ENCODE results near the gene HMGCL. TPM values are rescaled to one million over a fixed set of nuclear protein-coding genes. Genes with fewer than 3 reads are reported as not detected.

HMGCL gene
- total RNA-seq, 2 donors from 2014 or later = 18.9 to 21.1 TPM

DNA sequence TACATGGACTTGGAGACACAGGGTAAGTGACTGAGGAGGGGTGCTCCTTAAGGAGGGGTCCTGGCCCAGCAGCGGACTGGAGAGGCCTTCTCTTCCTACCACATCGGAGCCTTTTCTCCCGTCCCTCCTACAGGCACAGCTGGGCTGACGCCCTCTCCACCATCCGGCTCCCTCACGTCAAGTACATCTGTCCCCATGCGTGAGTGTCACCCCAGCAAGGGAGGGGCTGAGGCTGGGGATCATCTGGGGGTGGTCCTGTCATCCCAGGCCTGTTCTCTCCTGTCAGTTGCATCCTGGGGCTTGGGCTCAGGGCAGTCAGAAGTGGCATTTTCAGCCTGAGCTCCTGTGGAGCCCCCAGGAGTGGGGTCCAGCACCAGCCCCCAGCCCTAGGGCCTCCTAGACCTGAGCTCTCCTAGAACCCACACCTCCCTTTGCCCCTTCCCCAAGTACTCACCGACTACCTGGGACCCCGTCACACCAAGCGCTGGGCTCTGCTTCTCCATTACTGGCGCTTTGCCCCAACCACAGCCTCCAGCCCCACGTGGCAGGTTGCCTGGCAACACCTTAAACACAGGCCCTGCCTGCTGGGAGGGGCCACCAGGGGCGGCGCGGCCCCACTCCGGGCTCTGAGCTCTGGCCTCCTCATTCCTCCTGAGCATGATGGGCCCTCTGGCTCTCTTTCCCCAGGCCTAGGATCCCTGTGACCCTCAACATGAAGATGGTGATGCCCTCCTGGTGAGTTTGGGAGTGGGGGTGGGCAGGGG, 32.0 kb downstream of the HMGCL start:
- Histone ChIP-seq H3K4me3 (no peak overlapping the region), H3K9me3 (no peaks in the 10 kb centered on the region), H3K36me3 (replicated peaks in 1 of 2; ENCODE audit: insufficient read depth in 1 of 2, low read depth in 2 of 2) (no peaks in the 10 kb centered on the region), H3K27me3 (no peaks in the 10 kb centered on the region), H3K27ac (peak overlapping the region in 1 of 4 donors; percentile 6), H3K4me1 (peaks cover 37% of the 10 kb centered on the region)
- DNase-seq = peak; percentile 44 to 82 (median 59)
- intact Hi-C loops (cut with DNase I) = no loop called here
- TF ChIP-seq POLR2A (IDR thresholded peaks at IDR 0.05) = no peak
- TF ChIP-seq, protein P1, sequence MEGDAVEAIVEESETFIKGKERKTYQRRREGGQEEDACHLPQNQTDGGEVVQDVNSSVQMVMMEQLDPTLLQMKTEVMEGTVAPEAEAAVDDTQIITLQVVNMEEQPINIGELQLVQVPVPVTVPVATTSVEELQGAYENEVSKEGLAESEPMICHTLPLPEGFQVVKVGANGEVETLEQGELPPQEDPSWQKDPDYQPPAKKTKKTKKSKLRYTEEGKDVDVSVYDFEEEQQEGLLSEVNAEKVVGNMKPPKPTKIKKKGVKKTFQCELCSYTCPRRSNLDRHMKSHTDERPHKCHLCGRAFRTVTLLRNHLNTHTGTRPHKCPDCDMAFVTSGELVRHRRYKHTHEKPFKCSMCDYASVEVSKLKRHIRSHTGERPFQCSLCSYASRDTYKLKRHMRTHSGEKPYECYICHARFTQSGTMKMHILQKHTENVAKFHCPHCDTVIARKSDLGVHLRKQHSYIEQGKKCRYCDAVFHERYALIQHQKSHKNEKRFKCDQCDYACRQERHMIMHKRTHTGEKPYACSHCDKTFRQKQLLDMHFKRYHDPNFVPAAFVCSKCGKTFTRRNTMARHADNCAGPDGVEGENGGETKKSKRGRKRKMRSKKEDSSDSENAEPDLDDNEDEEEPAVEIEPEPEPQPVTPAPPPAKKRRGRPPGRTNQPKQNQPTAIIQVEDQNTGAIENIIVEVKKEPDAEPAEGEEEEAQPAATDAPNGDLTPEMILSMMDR (IDR thresholded peaks at IDR 0.05) = no peak
- 52 to 90% methylated on average over 7 to 16 of the region's 16 CpGs for WGBS, 2 donors
- ATAC-seq = no peak

DNA sequence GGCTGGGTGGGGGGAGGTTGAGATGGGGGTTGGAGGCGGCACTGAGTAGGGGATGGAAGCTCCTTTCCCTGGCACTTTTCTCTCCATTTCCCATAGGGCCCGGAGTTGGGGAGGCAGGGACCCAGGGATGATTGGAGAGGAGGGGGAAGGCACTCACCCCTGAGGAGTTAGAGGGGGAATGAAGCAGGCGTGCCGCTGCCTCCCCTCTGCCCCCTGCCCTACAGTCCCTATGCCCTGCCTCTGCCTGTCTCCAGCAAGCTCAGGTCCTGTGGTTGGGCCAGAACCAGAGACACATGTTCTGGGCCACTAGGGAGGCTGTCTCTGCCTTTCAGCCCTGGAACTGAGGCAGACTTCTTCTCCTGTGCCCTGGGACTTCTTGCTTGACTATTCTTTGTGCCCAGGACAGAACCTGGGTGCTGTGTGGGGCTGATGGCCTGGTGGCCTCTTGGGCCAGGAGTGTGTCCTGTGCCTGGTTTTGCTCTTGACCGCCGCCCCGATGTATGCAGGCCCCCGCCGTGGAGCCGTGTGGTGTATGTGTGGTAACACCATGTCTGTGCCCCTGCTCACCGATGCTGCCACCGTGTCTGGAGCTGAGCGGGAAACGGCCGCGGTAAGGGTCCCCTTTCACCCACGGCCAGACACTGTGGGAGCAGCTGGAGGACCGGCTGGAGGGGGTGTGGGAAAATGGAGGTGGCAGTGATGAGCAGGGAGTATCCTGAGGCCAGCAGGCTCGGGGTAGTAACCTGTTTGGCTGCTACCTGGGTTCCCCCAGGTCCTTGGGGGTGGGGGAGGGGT, 32.9 kb downstream of the HMGCL start:
- DNase-seq = no peak
- ATAC-seq = no peak
- no peak overlapping the region for H3K4me3 ChIP-seq
- TF ChIP-seq, protein P1 (IDR thresholded peaks at IDR 0.05) = no peak
- no peak for TF ChIP-seq POLR2A (IDR thresholded peaks at IDR 0.05)
- no peaks in the 10 kb centered on the region for H3K36me3 ChIP-seq (replicated peaks in 1 of 2; ENCODE audit: insufficient read depth in 1 of 2, low read depth in 2 of 2)
- intact Hi-C loops (cut with DNase I) = no loop called here
- H3K27ac ChIP-seq = no peak overlapping the region
- no peaks in the 10 kb centered on the region for H3K27me3 ChIP-seq
- no peaks in the 10 kb centered on the region for H3K9me3 ChIP-seq
- 49 to 66% methylated on average over 5 to 19 of the region's 19 CpGs for WGBS, 2 donors
- peaks cover 30% of the 10 kb centered on the region for H3K4me1 ChIP-seq

DNA sequence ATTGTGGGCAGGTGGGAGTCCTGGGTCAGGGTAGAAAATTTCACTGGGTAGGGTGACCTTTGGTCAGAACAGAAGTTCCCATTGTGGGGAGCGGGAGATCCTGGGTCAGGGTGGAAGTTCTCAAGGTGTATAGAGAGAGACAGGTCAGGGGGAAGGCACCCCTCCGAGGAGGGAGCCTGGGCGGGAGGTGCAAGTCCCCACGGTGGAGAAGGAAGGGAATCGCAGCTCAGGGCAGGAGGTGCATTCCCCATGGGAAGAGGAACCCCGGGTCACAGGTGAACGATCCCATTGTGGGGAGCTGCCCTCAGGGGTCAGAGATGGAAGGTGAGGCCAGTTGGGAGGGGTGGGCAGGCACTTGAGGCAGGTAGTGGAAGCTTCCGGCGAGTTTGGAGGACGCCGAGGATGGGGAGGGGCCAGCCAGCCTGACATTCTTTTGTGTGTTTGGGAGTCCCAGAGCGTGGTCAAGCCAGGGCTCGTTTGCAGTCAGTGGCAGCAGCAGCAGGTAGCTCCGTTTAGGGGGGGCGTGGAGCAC, 33.6 kb downstream of the HMGCL start:
- Histone ChIP-seq H3K9me3 (no peaks in the 10 kb centered on the region), H3K4me1 (peaks cover 30% of the 10 kb centered on the region), H3K27ac (peak overlapping the region; percentile 43 to 72 (median 60)), H3K36me3 (replicated peaks in 1 of 2; ENCODE audit: insufficient read depth in 1 of 2, low read depth in 2 of 2) (no peaks in the 10 kb centered on the region), H3K27me3 (no peaks in the 10 kb centered on the region), H3K4me3 (peak overlapping the region; percentile 73 to 88)
- WGBS, 2 donors = 0% methylated on average over 8 to 13 of the region's 15 CpGs
- intact Hi-C loops (cut with DNase I) = no loop called here
- TF ChIP-seq, protein P1 (IDR thresholded peaks at IDR 0.05) = no peak
- no peak for TF ChIP-seq POLR2A (IDR thresholded peaks at IDR 0.05)
- ATAC-seq (no peak), DNase-seq (peak in 1 of 4 donors; percentile 29)

DNA sequence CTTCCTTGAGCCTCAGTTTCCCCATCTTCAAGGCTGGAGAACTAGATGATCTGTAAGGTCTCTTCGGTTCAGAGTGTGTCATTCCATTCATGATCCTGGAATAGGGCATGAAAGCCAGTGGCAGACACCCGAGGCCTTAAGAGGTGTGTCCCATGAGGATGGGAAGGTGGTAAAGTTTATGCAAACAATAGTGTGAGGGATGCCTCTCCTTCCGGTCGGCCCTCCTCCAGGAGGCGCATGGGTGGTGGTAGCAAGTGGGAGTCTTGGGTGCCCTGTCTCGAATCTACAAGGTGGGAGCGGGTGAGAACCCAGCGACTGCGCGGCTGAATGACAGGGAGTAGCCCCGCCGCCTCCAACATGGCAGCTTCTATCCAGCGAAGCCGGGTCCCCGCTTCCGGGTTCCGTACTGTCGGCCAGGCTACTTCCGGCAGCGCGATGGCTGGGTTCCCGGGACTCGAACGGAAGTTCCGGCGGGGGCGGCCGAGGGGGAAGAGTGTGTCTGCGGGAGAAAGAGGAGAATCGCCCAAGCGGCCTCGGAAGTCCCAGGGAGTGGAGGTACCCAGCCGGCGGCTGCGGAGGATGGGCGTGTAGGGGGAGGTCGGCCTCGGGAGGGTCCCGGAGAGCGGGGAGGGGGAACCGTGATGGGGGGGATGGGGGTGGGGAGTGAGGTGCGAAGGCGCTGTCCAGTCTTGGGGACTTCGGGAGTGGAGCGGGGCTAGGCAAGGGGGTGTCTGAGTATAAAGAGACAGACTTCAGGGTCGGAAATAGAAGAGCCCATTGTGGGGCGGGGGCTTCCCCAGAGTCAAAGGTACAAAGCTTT, 34.3 kb downstream of the HMGCL start, which contains the start of gene LYPLA2:
LYPLA2 (plus strand) TSS at position 450 of the 820 bp plus-strand sequence. CDS start 1,538 bp downstream, outside the sequence.
- peaks cover 3% of the 10 kb centered on the region in 2 donors for H3K36me3 ChIP-seq (replicated peaks in 1 of 2; ENCODE audit: insufficient read depth in 1 of 2, low read depth in 2 of 2)
- H3K4me3 ChIP-seq = peak within 1 kb of the TSS; percentile 73 to 88
- WGBS, 2 donors = 1% methylated on average over 34 to 47 of the region's 47 CpGs
- peak; percentile 92 to 95 (median 92) for DNase-seq
- H3K27me3 ChIP-seq = no peaks in the 10 kb centered on the region
- intact Hi-C loops (cut with DNase I) = no loop called here
- H3K9me3 ChIP-seq = no peaks in the 10 kb centered on the region
- ATAC-seq = peak; percentile 93
- H3K4me1 ChIP-seq = peaks cover 30% of the 10 kb centered on the region
- peak within 1 kb of the TSS; percentile 43 to 72 (median 60) for H3K27ac ChIP-seq
- TF ChIP-seq POLR2A (IDR thresholded peaks at IDR 0.05) = peak; percentile 10 to 63 (median 61)
- TF ChIP-seq, protein P1 (IDR thresholded peaks at IDR 0.05) = no peak
